GM12878 (cell line): ENCODE data around the gene SCARB1. TPM values are rescaled to one million over a fixed set of nuclear protein-coding genes. Genes with fewer than 3 reads are reported as not detected.

Experiments
- ATAC-seq: fragments of 200-7000 bp; cut with Tn5 transposase; 3 replicates; pipeline ENCODE4 v1.9.1; 2020; ENCODE audit warnings: mild to moderate bottlenecking, moderate library complexity
- BruUV-seq: library from RNA; stranded (reverse); fragments of 400-500 nt; replicated peaks from 2 replicates; lab custom pipeline; 2021; lab: Mats Ljungman, UMichigan
- CTCF ChIA-PET: fragments of 300-600 bp; sonication (Branson Sonifier 250); formaldehyde crosslinking; extraction: SDS; loops from one replicate; lab custom pipeline; 2021; ENCODE audit warnings: inconsistent platforms; lab: Yijun Ruan, JAX
- POLR2A ChIA-PET: fragments of 350-600 bp; formaldehyde crosslinking; extraction: SDS; loops from one replicate; lab custom pipeline; 2021; ENCODE audit warnings: inconsistent platforms; lab: Charles Lee
- RAD21 ChIA-PET: fragments of 300-600 bp; sonication (Branson Sonifier 250); formaldehyde crosslinking; loops from one replicate; lab custom pipeline; 2023; ENCODE audit warnings: antibody characterized with exemption; ENCODE audit not compliant: unreplicated experiment; lab: Charles Lee
- SMC1A ChIA-PET: fragments of 300-600 bp; sonication (Branson Sonifier 250); formaldehyde crosslinking; loops from one replicate; lab custom pipeline; 2023; ENCODE audit not compliant: unreplicated experiment, uncharacterized antibody; lab: Charles Lee
- DNase-seq: peaks from one replicate; pipeline ENCODE4 v3.0.0-alpha.2; 2011; ENCODE audit warnings: low read depth, low spot score
- FAIRE-seq: peaks from 3 replicates; lab custom pipeline; 2011; peaks lifted over from hg19 to GRCh38; lab: Jason Lieb, UNC
- H2AFZ ChIP-seq: 2 replicates; pipeline ENCODE4 v1.6.0; 2011; ENCODE audit warnings: low read depth, low read length, control low read depth; ENCODE audit not compliant: control insufficient read depth
- H3K27ac ChIP-seq: 2 replicates; pipeline ENCODE4 v1.5.1; 2011; ENCODE audit warnings: control low read depth; ENCODE audit not compliant: control insufficient read depth, insufficient read depth
- H3K27me3 ChIP-seq, 2 experiments: replicated peaks in 1 of 2; 2 replicates each; pipeline versions ENCODE4 v1.6.0 to v1.6.1; 2011; ENCODE audit warnings: low read length in 1 of 2; ENCODE audit not compliant: control insufficient read depth in 2 of 2, insufficient read depth in 2 of 2
- H3K36me3 ChIP-seq, 2 experiments: 2 replicates each; pipeline ENCODE4 v1.5.1; 2011; ENCODE audit warnings: low read length in 1 of 2; ENCODE audit not compliant: control insufficient read depth in 2 of 2, insufficient read depth in 2 of 2
- H3K4me1 ChIP-seq: 2 replicates; pipeline ENCODE4 v1.6.1; 2011; ENCODE audit warnings: mild to moderate bottlenecking, low read length, moderate library complexity, mixed read lengths; ENCODE audit not compliant: control insufficient read depth, insufficient read depth
- H3K4me2 ChIP-seq: 2 replicates; pipeline ENCODE4 v1.6.0; 2011; ENCODE audit warnings: control low read depth; ENCODE audit not compliant: control insufficient read depth, insufficient read depth
- H3K4me3 ChIP-seq: fragments of 200-600 bp; sonication (generic); 2 replicates; pipeline ENCODE4 v1.5.1; 2016
- H3K79me2 ChIP-seq: 2 replicates; pipeline ENCODE4 v1.6.0; 2011; ENCODE audit warnings: low read length; ENCODE audit not compliant: control insufficient read depth, insufficient read depth
- H3K9ac ChIP-seq: 2 replicates; pipeline ENCODE4 v1.8.0; 2011; ENCODE audit warnings: low read length, control low read depth, mixed read lengths; ENCODE audit not compliant: control insufficient read depth, insufficient read depth
- H3K9me3 ChIP-seq: replicated peaks from 3 replicates; pipeline ENCODE4 v1.5.1; 2011; ENCODE audit warnings: mild to moderate bottlenecking, low read length; ENCODE audit not compliant: control insufficient read depth, insufficient read depth
- H4K20me1 ChIP-seq: 2 replicates; pipeline ENCODE4 v1.6.0; 2011; ENCODE audit not compliant: control insufficient read depth, insufficient read depth
- BCL3 ChIP-seq: IDR thresholded peaks from 2 replicates; pipeline ENCODE4 v1.6.1; 2011; ENCODE audit warnings: borderline replicate concordance, low read depth, mild to moderate bottlenecking, moderate library complexity, low read length; ENCODE audit not compliant: insufficient read depth, poor library complexity, severe bottlenecking
- BCLAF1 ChIP-seq: fragments of 450-650 bp; IDR thresholded peaks from 2 replicates; pipeline ENCODE4 v1.6.1; 2017; ENCODE audit warnings: antibody characterized with exemption, mild to moderate bottlenecking, moderate library complexity
- CBFB ChIP-seq: IDR thresholded peaks from 2 replicates; pipeline ENCODE4 v1.6.1; 2016; ENCODE audit warnings: antibody characterized with exemption, low read depth
- CHD1 ChIP-seq: IDR thresholded peaks from 2 replicates; pipeline ENCODE4 v1.6.1; 2012; ENCODE audit warnings: low read depth, low read length, improper control_type of control experiment
- HDGF ChIP-seq: fragments of 450-650 bp; IDR thresholded peaks from 2 replicates; pipeline ENCODE4 v1.6.1; 2016; ENCODE audit warnings: antibody characterized with exemption
- KDM1A ChIP-seq: fragments of 200-600 bp; sonication (generic); IDR thresholded peaks from 2 replicates; pipeline ENCODE4 v1.6.1; 2016; ENCODE audit warnings: borderline replicate concordance
- MAX ChIP-seq: IDR thresholded peaks from 2 replicates; pipeline ENCODE4 v1.6.1; 2012; ENCODE audit warnings: low read depth, low read length, improper control_type of control experiment
- RBBP5 ChIP-seq: fragments of 200-600 bp; sonication (generic); conservative IDR thresholded peaks from 2 replicates; pipeline ENCODE4 v1.6.1; 2016
- RELA ChIP-seq: fragments of 450-650 bp; IDR thresholded peaks from 2 replicates; pipeline ENCODE4 v1.8.0; 2014; ENCODE audit warnings: borderline replicate concordance; ENCODE audit not compliant: partially characterized antibody
- SREBF2 ChIP-seq: IDR thresholded peaks from 2 replicates; pipeline ENCODE4 v1.6.1; 2012; ENCODE audit warnings: mild to moderate bottlenecking, low read length
- SUPT20H ChIP-seq: IDR thresholded peaks from 2 replicates; pipeline ENCODE4 v1.6.1; 2011; ENCODE audit warnings: low read depth, mild to moderate bottlenecking, low read length, moderate library complexity, borderline replicate concordance; ENCODE audit not compliant: control insufficient read depth
- TCF7 ChIP-seq: IDR thresholded peaks from 2 replicates; pipeline ENCODE4 v1.6.1; 2014; ENCODE audit warnings: antibody characterized with exemption, borderline replicate concordance
- YY1 ChIP-seq: IDR thresholded peaks from 2 replicates; pipeline ENCODE4 v1.6.1; 2011; ENCODE audit warnings: low read depth, mild to moderate bottlenecking, low read length
- WGBS: methylation state at CpG from one replicate; pipeline ENCODE4 v1.1.6; 2016; ENCODE audit warnings: low lambda C conversion rate; ENCODE audit not compliant: insufficient replicate concordance, insufficient coverage; ENCODE audit errors: missing lambda C conversion rate; 5-methylcytosine and 5-hydroxymethylcytosine counted together
- in situ Hi-C: fragments of 300-500 bp; cut with MboI; formaldehyde crosslinking; loops from 9 replicates; pipeline ENCODE4 v1.14.3; 2018; ENCODE audit warnings: mixed read lengths
- intact Hi-C: fragments of 100-400 bp; cut with micrococcal nuclease; formaldehyde crosslinking; loops from one replicate; pipeline ENCODE4 v1.14.2; 2022; ENCODE audit not compliant: unreplicated experiment
- polyA plus RNA-seq, 11 experiments: library from polyadenylated mRNA; depleted of rRNA in 4 of 11; unstranded in 6 of 11; stranded (reverse) in 5 of 11; fragments of >200 nt; fragmentation: Nextera tagmentation in 4 of 11; fragmentation: Illumina TruSeq in 1 of 11; extraction: Ambion mirVana in 4 of 11; extraction: Trizol in 1 of 11; gene quantifications; 1 replicate in 1 of 11; 2 replicates in 10 of 11; pipeline versions ENCODE4 v1.2.1 to v1.2.3, GENCODE V29; 2011 to 2016; ENCODE audit warnings: inconsistent platforms in 2 of 11, missing spikeins in 2 of 11, low read depth in 1 of 11
- total RNA-seq, 4 experiments: library from RNA; depleted of rRNA in 3 of 4; stranded (reverse); fragments of >200 nt in 3 of 4; fragmentation: Illumina TruSeq in 1 of 4; extraction: Trizol in 1 of 4; gene quantifications; 2 replicates each; pipeline versions ENCODE4 v1.2.1 to v1.2.3, GENCODE V29; 2013 to 2021

The SCARB1 gene
- total and polyA plus RNA-seq, 10 of the 15 experiments (the other 5 are each of a cell fraction or from before 2014, with no cell fraction given) = 0.34 to 104 (median 63.1) TPM

- in situ Hi-C loops (no loop called here), intact Hi-C loops (no loop called here)
- ChIA-PET CTCF (interaction anchor here (0.5 to 1.0 kb wide), 4 partner anchors 9 to 85 kb away, joined by 3 to 4 read pairs (median 3); no protein-coding TSS in a partner anchor), RAD21 (interaction anchor here (0.9 kb wide), 1 partner anchor 80 kb away, joined by 4 read pairs; no protein-coding TSS in a partner anchor), SMC1A (interaction anchor here (0.6 to 1.6 kb wide), 4 partner anchors 9 to 52 kb away, joined by 3 to 4 read pairs (median 4); no protein-coding TSS in a partner anchor), POLR2A (no interaction called here)
- no peaks in the 10 kb centered on the region for H3K9me3 ChIP-seq
- no peak for TF ChIP-seq BCLAF1
- TF ChIP-seq CHD1 = no peak
- no peak for TF ChIP-seq BCL3
- no peak for TF ChIP-seq TCF7
- no peak for TF ChIP-seq KDM1A
- no peak for TF ChIP-seq YY1
- no peak for TF ChIP-seq SUPT20H
- no peak for TF ChIP-seq RELA
- TF ChIP-seq HDGF = no peak
- TF ChIP-seq MAX = no peak
- TF ChIP-seq CBFB = no peak
- TF ChIP-seq SREBF2 = no peak
- no peak for TF ChIP-seq RBBP5
- WGBS = 91% methylated on average over 11 of the region's 11 CpGs
- H3K4me3 ChIP-seq = no peak overlapping the region
- BruUV-seq = no TSS peak
- DNase-seq (no peak), FAIRE-seq (no peak), ATAC-seq (no peak)
- peaks cover 72% of the 10 kb centered on the region for H3K79me2 ChIP-seq
- no peak overlapping the region for H3K27ac ChIP-seq
- H3K9ac ChIP-seq = no peak overlapping the region
- peaks cover 4 to 12% of the 10 kb centered on the region in 2 experiments for H3K36me3 ChIP-seq
- H3K27me3 ChIP-seq = no peaks in the 10 kb centered on the region
- peaks cover 10% of the 10 kb centered on the region for H3K4me1 ChIP-seq
- H4K20me1 ChIP-seq = no peaks in the 10 kb centered on the region
- H2AFZ ChIP-seq = no peak overlapping the region
- H3K4me2 ChIP-seq = no peak overlapping the region
These were observed 9.0 kb downstream of the SCARB1 start for GRCh38 chr12:124854637-124855184.
